ENCODE measurements around the gene C1QTNF5. TPM values are rescaled to one million over a fixed set of nuclear protein-coding genes. Genes with fewer than 3 reads are reported as not detected.

C1QTNF5 gene
- total and polyA plus RNA-seq, 11 donors, result 12.9 to 47.1 (median 20.0) TPM

- peak overlapping the region in 11 of 12 donors; percentile 40 to 73 (median 60) for H3K4me3 ChIP-seq
- DNase-seq (peak; percentile 84 to 91 (median 85)), ATAC-seq (peak; percentile 35 to 71 (median 68))
- H3K27ac ChIP-seq, result peak overlapping the region; percentile 22 to 99 (median 74)
- H3K27me3 ChIP-seq, result peaks cover 0 to 11% (median 0%) of the 10 kb centered on the region in 9 donors
- TF ChIP-seq CTCF (IDR thresholded peaks at IDR 0.05), result peak; percentile 76 to 95 (median 90)
- peak in 1 of 2 donors; percentile 25 for TF ChIP-seq POLR2A (IDR thresholded peaks at IDR 0.05)
- intact Hi-C loops (cut with DNase I), result loop anchor here (1.0 to 10.0 kb wide), 9 partner anchors 16 to 121 kb away; partner anchors contain the start of gene USP2 (in 1 of the 10)
- WGBS, 4 donors, result 1 to 2% (median 1%) methylated on average over 54 of the region's 54 CpGs
- H3K36me3 ChIP-seq, result peaks cover 0 to 50% (median 23%) of the 10 kb centered on the region in 9 donors
- H3K4me1 ChIP-seq, result peaks cover 3 to 73% (median 39%) of the 10 kb centered on the region in 12 donors
- no peaks in the 10 kb centered on the region for H3K9me3 ChIP-seq
These were observed 15.8 kb upstream of the C1QTNF5 start for GRCh38 chr11:119356349-119357031.

GRCh38 chr11:119355091-119355843 lies 14.6 kb upstream of the C1QTNF5 start:
- no peak for TF ChIP-seq POLR2A (IDR thresholded peaks at IDR 0.05)
- TF ChIP-seq CTCF (IDR thresholded peaks at IDR 0.05), result no peak

GRCh38 chr11:119352857-119353260 lies 12.2 kb upstream of the C1QTNF5 start:
- TF ChIP-seq CTCF (IDR thresholded peaks at IDR 0.05) (no peak), POLR2A (IDR thresholded peaks at IDR 0.05) (no peak)
- WGBS, 4 donors, result 8 to 19% (median 18%) methylated on average over 4 of the region's 4 CpGs
- peak overlapping the region in 10 of 12 donors; percentile 12 to 76 (median 57) for H3K27ac ChIP-seq
- peak; percentile 55 to 73 (median 66) for ATAC-seq
- intact Hi-C loops (cut with DNase I), result loop anchor here in 3 of 10 donors (10.0 kb wide), 1 partner anchor 122 kb away; no protein-coding TSS in a partner anchor
- peaks cover 0 to 11% (median 0%) of the 10 kb centered on the region in 9 donors for H3K27me3 ChIP-seq
- H3K9me3 ChIP-seq, result no peaks in the 10 kb centered on the region
- DNase-seq, result peak; percentile 66 to 85 (median 72)
- H3K4me1 ChIP-seq, result peaks cover 3 to 51% (median 21%) of the 10 kb centered on the region in 12 donors
- no peak overlapping the region for H3K4me3 ChIP-seq
- H3K36me3 ChIP-seq, result peaks cover 0 to 25% (median 4%) of the 10 kb centered on the region in 9 donors

More at GRCh38 chr11:119355091-119355843, 14.6 kb upstream of the C1QTNF5 start:
- Histone ChIP-seq H3K4me1 (peaks cover 3 to 63% (median 32%) of the 10 kb centered on the region in 12 donors), H3K27me3 (peaks cover 0 to 11% (median 0%) of the 10 kb centered on the region in 9 donors), H3K27ac (peak overlapping the region in 3 of 12 donors; percentile 20 to 99 (median 83)), H3K4me3 (no peak overlapping the region), H3K36me3 (peaks cover 0 to 49% (median 23%) of the 10 kb centered on the region in 9 donors), H3K9me3 (no peaks in the 10 kb centered on the region)
- no peak for ATAC-seq
- DNase-seq, result peak in 1 of 5 donors; percentile 31
- WGBS, 4 donors, result 63 to 69% (median 64%) methylated on average over 9 of the region's 9 CpGs
- intact Hi-C loops (cut with DNase I), result loop anchor here in 6 of 10 donors (5.0 to 10.0 kb wide), 3 partner anchors 117 to 122 kb away; no protein-coding TSS in a partner anchor

All from heart left ventricle (tissue), 16 donors.